GM12878 (cell line): Measurements from ENCODE around the gene CGB2. TPM values are rescaled to one million over a fixed set of nuclear protein-coding genes. Genes with fewer than 3 reads are reported as not detected.

Experiments
- ATAC-seq: fragments of 200-7000 bp; cut with Tn5 transposase; 3 replicates; pipeline ENCODE4 v1.9.1; 2020; ENCODE audit warnings: mild to moderate bottlenecking, moderate library complexity
- BruUV-seq: library from RNA; stranded (reverse); fragments of 400-500 nt; replicated peaks from 2 replicates; lab custom pipeline; 2021; lab: Mats Ljungman, UMichigan
- CTCF ChIA-PET: fragments of 300-600 bp; sonication (Branson Sonifier 250); formaldehyde crosslinking; extraction: SDS; loops from one replicate; lab custom pipeline; 2021; ENCODE audit warnings: inconsistent platforms; lab: Yijun Ruan, JAX
- POLR2A ChIA-PET: fragments of 350-600 bp; formaldehyde crosslinking; extraction: SDS; loops from one replicate; lab custom pipeline; 2021; ENCODE audit warnings: inconsistent platforms; lab: Charles Lee
- RAD21 ChIA-PET: fragments of 300-600 bp; sonication (Branson Sonifier 250); formaldehyde crosslinking; loops from one replicate; lab custom pipeline; 2023; ENCODE audit warnings: antibody characterized with exemption; ENCODE audit not compliant: unreplicated experiment; lab: Charles Lee
- SMC1A ChIA-PET: fragments of 300-600 bp; sonication (Branson Sonifier 250); formaldehyde crosslinking; loops from one replicate; lab custom pipeline; 2023; ENCODE audit not compliant: unreplicated experiment, uncharacterized antibody; lab: Charles Lee
- DNase-seq: peaks from one replicate; pipeline ENCODE4 v3.0.0-alpha.2; 2011; ENCODE audit warnings: low read depth, low spot score
- FAIRE-seq: peaks from 3 replicates; lab custom pipeline; 2011; peaks lifted over from hg19 to GRCh38; lab: Jason Lieb, UNC
- H2AFZ ChIP-seq: 2 replicates; pipeline ENCODE4 v1.6.0; 2011; ENCODE audit warnings: low read depth, low read length, control low read depth; ENCODE audit not compliant: control insufficient read depth
- H3K27ac ChIP-seq: 2 replicates; pipeline ENCODE4 v1.5.1; 2011; ENCODE audit warnings: control low read depth; ENCODE audit not compliant: control insufficient read depth, insufficient read depth
- H3K27me3 ChIP-seq, 2 experiments: replicated peaks in 1 of 2; 2 replicates each; pipeline versions ENCODE4 v1.6.0 to v1.6.1; 2011; ENCODE audit warnings: low read length in 1 of 2; ENCODE audit not compliant: control insufficient read depth in 2 of 2, insufficient read depth in 2 of 2
- H3K36me3 ChIP-seq, 2 experiments: 2 replicates each; pipeline ENCODE4 v1.5.1; 2011; ENCODE audit warnings: low read length in 1 of 2; ENCODE audit not compliant: control insufficient read depth in 2 of 2, insufficient read depth in 2 of 2
- H3K4me1 ChIP-seq: 2 replicates; pipeline ENCODE4 v1.6.1; 2011; ENCODE audit warnings: mild to moderate bottlenecking, low read length, moderate library complexity, mixed read lengths; ENCODE audit not compliant: control insufficient read depth, insufficient read depth
- H3K4me2 ChIP-seq: 2 replicates; pipeline ENCODE4 v1.6.0; 2011; ENCODE audit warnings: control low read depth; ENCODE audit not compliant: control insufficient read depth, insufficient read depth
- H3K4me3 ChIP-seq: fragments of 200-600 bp; sonication (generic); 2 replicates; pipeline ENCODE4 v1.5.1; 2016
- H3K79me2 ChIP-seq: 2 replicates; pipeline ENCODE4 v1.6.0; 2011; ENCODE audit warnings: low read length; ENCODE audit not compliant: control insufficient read depth, insufficient read depth
- H3K9ac ChIP-seq: 2 replicates; pipeline ENCODE4 v1.8.0; 2011; ENCODE audit warnings: low read length, control low read depth, mixed read lengths; ENCODE audit not compliant: control insufficient read depth, insufficient read depth
- H3K9me3 ChIP-seq: replicated peaks from 3 replicates; pipeline ENCODE4 v1.5.1; 2011; ENCODE audit warnings: mild to moderate bottlenecking, low read length; ENCODE audit not compliant: control insufficient read depth, insufficient read depth
- H4K20me1 ChIP-seq: 2 replicates; pipeline ENCODE4 v1.6.0; 2011; ENCODE audit not compliant: control insufficient read depth, insufficient read depth
- CREB1 ChIP-seq: IDR thresholded peaks from 2 replicates; pipeline ENCODE4 v1.6.1; 2012; ENCODE audit warnings: low read depth, mild to moderate bottlenecking, inconsistent platforms
- HDGF ChIP-seq: fragments of 450-650 bp; IDR thresholded peaks from 2 replicates; pipeline ENCODE4 v1.6.1; 2016; ENCODE audit warnings: antibody characterized with exemption
- IRF4 ChIP-seq: IDR thresholded peaks from 2 replicates; pipeline ENCODE4 v1.6.1; 2011; ENCODE audit warnings: low read depth, low read length
- PRDM15 ChIP-seq: fragments of 450-650 bp; formaldehyde crosslinking; IDR thresholded peaks from 2 replicates; pipeline ENCODE4 v1.4.0; 2020; ENCODE audit warnings: mild to moderate bottlenecking, moderate library complexity
- SRF ChIP-seq, 2 experiments: IDR thresholded peaks; 2 replicates each; pipeline ENCODE4 v1.6.1; 2011; ENCODE audit warnings: low read depth in 2 of 2, low read length in 2 of 2, mild to moderate bottlenecking in 1 of 2, moderate library complexity in 1 of 2
- WGBS: methylation state at CpG from one replicate; pipeline ENCODE4 v1.1.6; 2016; ENCODE audit warnings: low lambda C conversion rate; ENCODE audit not compliant: insufficient replicate concordance, insufficient coverage; ENCODE audit errors: missing lambda C conversion rate; 5-methylcytosine and 5-hydroxymethylcytosine counted together
- in situ Hi-C: fragments of 300-500 bp; cut with MboI; formaldehyde crosslinking; loops from 9 replicates; pipeline ENCODE4 v1.14.3; 2018; ENCODE audit warnings: mixed read lengths
- intact Hi-C: fragments of 100-400 bp; cut with micrococcal nuclease; formaldehyde crosslinking; loops from one replicate; pipeline ENCODE4 v1.14.2; 2022; ENCODE audit not compliant: unreplicated experiment
- polyA plus RNA-seq, 11 experiments: library from polyadenylated mRNA; depleted of rRNA in 4 of 11; unstranded in 6 of 11; stranded (reverse) in 5 of 11; fragments of >200 nt; fragmentation: Nextera tagmentation in 4 of 11; fragmentation: Illumina TruSeq in 1 of 11; extraction: Ambion mirVana in 4 of 11; extraction: Trizol in 1 of 11; gene quantifications; 1 replicate in 1 of 11; 2 replicates in 10 of 11; pipeline versions ENCODE4 v1.2.1 to v1.2.3, GENCODE V29; 2011 to 2016; ENCODE audit warnings: inconsistent platforms in 2 of 11, missing spikeins in 2 of 11, low read depth in 1 of 11
- total RNA-seq, 4 experiments: library from RNA; depleted of rRNA in 3 of 4; stranded (reverse); fragments of >200 nt in 3 of 4; fragmentation: Illumina TruSeq in 1 of 4; extraction: Trizol in 1 of 4; gene quantifications; 2 replicates each; pipeline versions ENCODE4 v1.2.1 to v1.2.3, GENCODE V29; 2013 to 2021

CGB2 gene
- total and polyA plus RNA-seq, 10 of the 15 experiments (the other 5 are each of a cell fraction or from before 2014, with no cell fraction given), result 0.20 to 0.37 TPM; not detected in 8

GRCh38 chr19:49064029-49064629 lies 32.4 kb downstream of the CGB2 start:
- WGBS, result 30% methylated on average over 7 of the region's 10 CpGs
- Histone ChIP-seq H3K9ac (no peak overlapping the region), H3K4me3 (no peak overlapping the region), H3K9me3 (no peaks in the 10 kb centered on the region), H4K20me1 (no peaks in the 10 kb centered on the region), H3K4me2 (no peak overlapping the region), H2AFZ (no peak overlapping the region), H3K27ac (no peak overlapping the region), H3K27me3 (peaks cover 2 to 3% of the 10 kb centered on the region in 2 experiments), H3K36me3 (no peaks in the 10 kb centered on the region), H3K4me1 (no peaks in the 10 kb centered on the region), H3K79me2 (no peaks in the 10 kb centered on the region)
- ChIA-PET POLR2A (no interaction called here), CTCF (interaction anchor here (1.0 kb wide), 1 partner anchor 66 kb away, joined by 3 read pairs; no protein-coding TSS in a partner anchor), SMC1A (no interaction called here), RAD21 (no interaction called here)
- no TSS peak for BruUV-seq
- FAIRE-seq (no peak), ATAC-seq (no peak; the same call in 2 of the 3 replicates), DNase-seq (no peak)
- in situ Hi-C loops, result no loop called here
- TF ChIP-seq PRDM15 (CRISPR knock-in tag), result no peak
- TF ChIP-seq SRF (IDR thresholded peaks at IDR 0.05; ENCODE audit: low read depth in 2 of 2, low read length in 2 of 2), result no peak
- no peak for TF ChIP-seq HDGF
- TF ChIP-seq CREB1, result no peak
- no peak for TF ChIP-seq IRF4
- intact Hi-C loops, result no loop called here
